MM.1S (cell line): Measurements from ENCODE around the gene BCL2.

ENCODE experiments used
- EZH2 ChIP-seq: fragments of 300-600 bp; sonication (generic); optimal IDR thresholded peaks from 2 replicates; pipeline ENCODE3; 2017; ENCODE audit warnings: low read depth, mild to moderate bottlenecking, antibody characterized with exemption, low read length, mixed read lengths
- TF ChIP-seq, protein P1 (sequence below): fragments of 300-600 bp; sonication (generic); IDR thresholded peaks from 2 replicates; pipeline ENCODE4 v1.5.1; 2016; ENCODE audit warnings: antibody characterized with exemption, low read length, mixed read lengths

DNA sequence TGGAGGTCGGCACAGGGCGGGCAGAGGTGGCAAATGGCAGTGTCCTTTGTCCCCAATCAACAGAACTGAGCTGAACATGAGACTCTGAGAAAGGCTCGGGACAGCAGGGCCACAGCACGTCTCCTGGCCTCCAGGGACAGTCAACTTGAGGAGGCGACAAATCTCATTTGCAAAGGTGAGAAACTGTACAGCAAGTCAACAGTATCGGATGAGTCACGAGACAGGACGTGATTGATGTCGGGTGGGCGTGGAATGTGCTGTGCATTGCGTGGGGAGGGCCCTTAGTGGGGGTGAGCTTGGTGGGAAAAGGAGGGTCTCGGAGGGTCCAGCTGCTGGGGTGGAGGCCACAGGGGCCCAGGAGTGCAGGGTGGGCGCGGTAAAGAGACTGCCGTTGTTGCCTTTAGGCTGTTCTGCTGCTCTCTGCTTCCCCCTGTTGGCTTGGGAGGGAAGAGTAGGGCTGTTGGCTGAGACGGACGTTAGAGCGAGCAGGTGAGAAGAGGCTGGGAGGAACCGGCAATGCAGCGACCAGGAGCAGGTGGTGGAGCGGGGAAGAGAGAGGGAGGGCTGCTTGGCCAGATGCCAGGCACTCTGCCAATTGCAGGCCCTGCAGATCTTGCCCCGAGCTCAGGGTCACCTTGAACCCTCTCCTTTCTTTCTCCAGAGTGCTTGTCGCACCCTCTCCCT lies 164.3 kb downstream of the BCL2 start:
- TF ChIP-seq, protein P1, sequence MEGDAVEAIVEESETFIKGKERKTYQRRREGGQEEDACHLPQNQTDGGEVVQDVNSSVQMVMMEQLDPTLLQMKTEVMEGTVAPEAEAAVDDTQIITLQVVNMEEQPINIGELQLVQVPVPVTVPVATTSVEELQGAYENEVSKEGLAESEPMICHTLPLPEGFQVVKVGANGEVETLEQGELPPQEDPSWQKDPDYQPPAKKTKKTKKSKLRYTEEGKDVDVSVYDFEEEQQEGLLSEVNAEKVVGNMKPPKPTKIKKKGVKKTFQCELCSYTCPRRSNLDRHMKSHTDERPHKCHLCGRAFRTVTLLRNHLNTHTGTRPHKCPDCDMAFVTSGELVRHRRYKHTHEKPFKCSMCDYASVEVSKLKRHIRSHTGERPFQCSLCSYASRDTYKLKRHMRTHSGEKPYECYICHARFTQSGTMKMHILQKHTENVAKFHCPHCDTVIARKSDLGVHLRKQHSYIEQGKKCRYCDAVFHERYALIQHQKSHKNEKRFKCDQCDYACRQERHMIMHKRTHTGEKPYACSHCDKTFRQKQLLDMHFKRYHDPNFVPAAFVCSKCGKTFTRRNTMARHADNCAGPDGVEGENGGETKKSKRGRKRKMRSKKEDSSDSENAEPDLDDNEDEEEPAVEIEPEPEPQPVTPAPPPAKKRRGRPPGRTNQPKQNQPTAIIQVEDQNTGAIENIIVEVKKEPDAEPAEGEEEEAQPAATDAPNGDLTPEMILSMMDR: peak; percentile 93
- no peak for TF ChIP-seq EZH2
